K562 (cell line): ENCODE results near the gene MATK. TPM values are rescaled to one million over a fixed set of nuclear protein-coding genes. Genes with fewer than 3 reads are reported as not detected.

Source experiments
- ATAC-seq: fragments of 200-7000 bp; cut with Tn5 transposase; 3 replicates; pipeline ENCODE4 v1.9.1; 2020; ENCODE audit warnings: moderate library complexity
- BruUV-seq: library from RNA; stranded (reverse); fragments of 400-500 nt; replicated peaks from 2 replicates; lab custom pipeline; 2021; lab: Mats Ljungman, UMichigan
- CTCF ChIA-PET: fragments of 300-600 bp; formaldehyde crosslinking; extraction: SDS; loops from one replicate; lab custom pipeline; 2021; ENCODE audit warnings: low intra/inter-chr PET ratio; lab: Yijun Ruan, JAX
- POLR2A ChIA-PET: fragments of 300-600, 350-650 bp; sonication (Branson Sonifier 250); formaldehyde crosslinking; extraction: SDS; loops from one replicate; lab custom pipeline; 2021; ENCODE audit warnings: antibody characterized with exemption, inconsistent platforms; lab: Yijun Ruan, JAX
- DNase-seq, 4 experiments: peaks; one replicate each; pipeline versions ENCODE4 v3.0.0 to v3.0.0-alpha.2; 2011 to 2018; ENCODE audit warnings: low spot score in 3 of 4, mixed read lengths in 3 of 4; ENCODE audit errors: extremely low read depth in 1 of 4
- FAIRE-seq: peaks from 2 replicates; lab custom pipeline; 2011; peaks lifted over from hg19 to GRCh38; lab: Jason Lieb, UNC
- H2AFZ ChIP-seq: 2 replicates; pipeline ENCODE4 v1.6.0; 2011; ENCODE audit warnings: low read depth, low read length, control low read depth, inconsistent platforms
- H3K27ac ChIP-seq: fragments of 200-600 bp; 3 replicates; pipeline ENCODE4 v1.8.0; 2011; ENCODE audit warnings: low read depth, mild to moderate bottlenecking, control low read depth, inconsistent platforms, low read length, moderate library complexity, mixed read lengths; ENCODE audit errors: extremely low read depth
- H3K27me3 ChIP-seq, 2 experiments: fragments of 300-600 bp in 1 of 2; 2 replicates in 1 of 2; 3 replicates in 1 of 2; pipeline versions ENCODE4 v1.6.0 to v1.8.0; 2011; ENCODE audit warnings: inconsistent platforms in 2 of 2, low read length in 2 of 2, mild to moderate bottlenecking in 1 of 2, mixed read lengths in 1 of 2, moderate library complexity in 1 of 2; ENCODE audit not compliant: control insufficient read depth in 2 of 2, insufficient read depth in 2 of 2
- H3K36me3 ChIP-seq: fragments of 300-600 bp; 3 replicates; pipeline ENCODE4 v1.8.0; 2011; ENCODE audit warnings: mild to moderate bottlenecking, low read length, inconsistent platforms; ENCODE audit not compliant: control insufficient read depth, insufficient read depth
- H3K4me1 ChIP-seq, 2 experiments: fragments of 200-600 bp in 1 of 2; replicated peaks in 1 of 2; 2 replicates in 1 of 2; 3 replicates in 1 of 2; pipeline versions ENCODE4 v1.5.1 to v1.8.0; 2011; ENCODE audit warnings: inconsistent platforms in 2 of 2, low read length in 2 of 2, mild to moderate bottlenecking in 1 of 2, mixed read lengths in 1 of 2, moderate library complexity in 1 of 2; ENCODE audit not compliant: control insufficient read depth in 2 of 2, insufficient read depth in 2 of 2
- H3K4me2 ChIP-seq: 2 replicates; pipeline ENCODE4 v1.6.1; 2011; ENCODE audit warnings: low read length, control low read depth, inconsistent platforms, mixed read lengths; ENCODE audit not compliant: insufficient read depth
- H3K4me3 ChIP-seq: fragments of 200-600 bp; sonication (generic), shearing (Covaris generic); 2 replicates; pipeline ENCODE4 v1.5.1; 2016; ENCODE audit warnings: control low read depth, inconsistent platforms
- H3K79me2 ChIP-seq: fragments of 200-600 bp; 3 replicates; pipeline ENCODE4 v1.8.0; 2011; ENCODE audit warnings: low read length, inconsistent platforms; ENCODE audit not compliant: control insufficient read depth, insufficient read depth
- H3K9ac ChIP-seq, 2 experiments: 2 replicates each; pipeline versions ENCODE4 v1.6.0 to v1.6.1; 2011; ENCODE audit warnings: low read depth in 2 of 2, low read length in 2 of 2, control low read depth in 1 of 2, inconsistent platforms in 1 of 2, mild to moderate bottlenecking in 1 of 2, mixed read lengths in 1 of 2; ENCODE audit not compliant: insufficient read depth in 1 of 2
- H3K9me1 ChIP-seq: one replicate; pipeline ENCODE4 v1.6.0; 2011; ENCODE audit warnings: inconsistent platforms, mild to moderate bottlenecking, low read length, moderate library complexity; ENCODE audit not compliant: control insufficient read depth, insufficient read depth
- H3K9me3 ChIP-seq: replicated peaks from 2 replicates; pipeline ENCODE4 v1.5.1; 2011; ENCODE audit warnings: low read depth, low read length, inconsistent platforms; ENCODE audit not compliant: control insufficient read depth, insufficient read depth
- H4K20me1 ChIP-seq: replicated peaks from 2 replicates; pipeline ENCODE4 v1.6.1; 2011; ENCODE audit warnings: low read length, inconsistent platforms, mixed read lengths; ENCODE audit not compliant: control insufficient read depth, insufficient read depth
- ETV5 ChIP-seq: sonication (generic); formaldehyde crosslinking; IDR thresholded peaks from 2 replicates; pipeline ENCODE4 v1.4.0; 2020; ENCODE audit warnings: low read depth, mild to moderate bottlenecking, missing genetic modification reagents
- FOXK2 ChIP-seq, 2 experiments: fragments of 450-650 bp; IDR thresholded peaks in 1 of 2; conservative IDR thresholded peaks in 1 of 2; 2 replicates each; pipeline ENCODE4 v1.6.1; 2016; ENCODE audit warnings: low read depth in 2 of 2, mild to moderate bottlenecking in 1 of 2
- IFI16 ChIP-seq: fragments of 250-450 bp; sonication (Bioruptor Pico); IDR thresholded peaks from 2 replicates; pipeline ENCODE4 v2.1.2; 2022; ENCODE audit warnings: mild to moderate bottlenecking, inconsistent platforms
- KLF6 ChIP-seq: fragments of 250-450 bp; sonication (Bioruptor Pico); IDR thresholded peaks from 2 replicates; pipeline ENCODE4 v1.4.0; 2020; ENCODE audit warnings: mild to moderate bottlenecking, moderate library complexity, borderline replicate concordance
- MAZ ChIP-seq, 2 experiments: fragments of 450-650 bp in 1 of 2; sonication (generic) in 1 of 2; formaldehyde crosslinking; IDR thresholded peaks in 1 of 2; conservative IDR thresholded peaks in 1 of 2; 2 replicates each; pipeline versions ENCODE4 v1.4.0 to v1.5.0; 2020; ENCODE audit warnings: mild to moderate bottlenecking in 1 of 2, missing genetic modification reagents in 1 of 2
- TARDBP ChIP-seq: fragments of 450-650 bp; IDR thresholded peaks from 2 replicates; pipeline ENCODE4 v1.6.1; 2016
- TGIF2 ChIP-seq: sonication (generic); formaldehyde crosslinking; IDR thresholded peaks from 2 replicates; pipeline ENCODE4 v1.8.1; 2022; ENCODE audit warnings: mild to moderate bottlenecking, missing genetic modification reagents, moderate library complexity
- U2AF2 ChIP-seq: fragments of 200-400 bp; formaldehyde crosslinking; optimal IDR thresholded peaks from 2 replicates; pipeline ENCODE3; 2017; ENCODE audit warnings: low read depth, mild to moderate bottlenecking, low read length
- ZNF140 ChIP-seq: fragments of 250-450 bp; sonication (Bioruptor Pico); IDR thresholded peaks from 2 replicates; pipeline ENCODE4 v1.8.0; 2021; ENCODE audit warnings: moderate library complexity, mild to moderate bottlenecking, inconsistent platforms
- ZNF785 ChIP-seq: fragments of 250-450 bp; sonication (Bioruptor Pico); IDR thresholded peaks from 2 replicates; pipeline ENCODE4 v1.4.0; 2020; ENCODE audit warnings: mild to moderate bottlenecking
- WGBS: fragments of 100-300 bp; shearing (Covaris generic); methylation state at CpG from one replicate; pipeline ENCODE4 v1.1.6; 2016; ENCODE audit warnings: low coverage, mixed read lengths; ENCODE audit not compliant: insufficient coverage; ENCODE audit errors: missing lambda C conversion rate; 5-methylcytosine and 5-hydroxymethylcytosine counted together
- in situ Hi-C: fragments of 300-500 bp; cut with MboI; formaldehyde crosslinking; loops from 4 replicates; pipeline ENCODE4 v1.15.0; 2018; ENCODE audit warnings: inconsistent platforms, mixed read lengths
- intact Hi-C: fragments of 100-400 bp; cut with micrococcal nuclease; formaldehyde crosslinking; loops from 2 replicates; pipeline ENCODE4 v1.14.2; 2022
- polyA plus RNA-seq, 8 experiments: library from polyadenylated mRNA; depleted of rRNA in 4 of 8; stranded (reverse) in 5 of 8; unstranded in 3 of 8; fragments of >200 nt; fragmentation: Nextera tagmentation in 2 of 8; fragmentation: Illumina TruSeq in 1 of 8; extraction: Ambion mirVana in 2 of 8; extraction: Trizol in 1 of 8; gene quantifications; 2 replicates each; pipeline versions ENCODE4 v1.2.1 to v1.2.3, GENCODE V29; 2011 to 2014; ENCODE audit warnings: inconsistent platforms in 1 of 8, missing spikeins in 1 of 8
- total RNA-seq, 7 experiments: library from RNA; depleted of rRNA in 6 of 7; stranded (reverse); fragments of >200 nt in 6 of 7; fragmentation: Illumina TruSeq in 2 of 7; extraction: Trizol in 2 of 7; gene quantifications; 2 replicates each; pipeline versions ENCODE4 v1.2.1 to v1.2.3, GENCODE V29; 2011 to 2021; ENCODE audit warnings: low replicate concordance in 1 of 7
- TF ChIP-seq, protein P1 (sequence below), 3 experiments: IDR thresholded peaks in 2 of 3; conservative IDR thresholded peaks in 1 of 3; 2 replicates each; pipeline ENCODE4 v1.5.1; 2011 to 2012; ENCODE audit warnings: low read length in 3 of 3, mild to moderate bottlenecking in 3 of 3, control low read depth in 2 of 3, improper control_type of control experiment in 1 of 3, inconsistent platforms in 1 of 3, low read depth in 1 of 3, mixed read lengths in 1 of 3, moderate library complexity in 1 of 3; ENCODE audit not compliant: insufficient read depth in 2 of 3

The MATK gene
- total and polyA plus RNA-seq, 9 of the 15 experiments (the other 6 are each of a cell fraction or from before 2014, with no cell fraction given), result 0.08 to 41.5 (median 21.4) TPM

GRCh38 chr19:3753631-3754410 is 32.4 kb downstream of the MATK start:
- 90% methylated on average over 22 of the region's 51 CpGs for WGBS
- H3K27me3 ChIP-seq, result no peaks in the 10 kb centered on the region
- no peak for DNase-seq
- no peak overlapping the region for H3K4me3 ChIP-seq
- 0 out of 4 replicates have a peak overlapping the region, but pooled peaks of 1 of the 2 experiments have one; percentile 35 for H3K9ac ChIP-seq
- no peak overlapping the region for H3K27ac ChIP-seq
- ATAC-seq, result no peak
- FAIRE-seq, result no peak
- H4K20me1 ChIP-seq, result no peaks in the 10 kb centered on the region
- CTCF ChIA-PET, result no interaction called here
- no peaks in the 10 kb centered on the region for H3K9me1 ChIP-seq
- H3K9me3 ChIP-seq, result no peaks in the 10 kb centered on the region
- no TSS peak for BruUV-seq
- H3K4me1 ChIP-seq, result peaks cover 0 to 10% of the 10 kb centered on the region in 2 experiments; a peak in 1 of 5 replicates
- H3K79me2 ChIP-seq, result no peaks in the 10 kb centered on the region
- H3K36me3 ChIP-seq, result peaks cover 21% of the 10 kb centered on the region; the same call in 1 of the 3 replicates
- no peak overlapping the region for H2AFZ ChIP-seq
- H3K4me2 ChIP-seq, result no peak overlapping the region
- in situ Hi-C loops (no loop called here), intact Hi-C loops (no loop called here)
- POLR2A ChIA-PET, result interaction anchor here (0.6 to 1.9 kb wide), 5 partner anchors 9 to 343 kb away, joined by 3 to 7 read pairs (median 4); partner anchors contain the start of gene MRPL54
- TF ChIP-seq MAZ (CRISPR knock-in tag; conservative IDR thresholded peaks at IDR 0.05 in 1 of 2, IDR thresholded peaks at IDR 0.05 in 1 of 2) (no peak), FOXK2 (conservative IDR thresholded peaks at IDR 0.05 in 1 of 2, IDR thresholded peaks at IDR 0.05 in 1 of 2; ENCODE audit: low read depth in 2 of 2) (no peak), TARDBP (no peak), U2AF2 (no peak), ZNF140 (CRISPR knock-in tag) (no peak), TGIF2 (CRISPR knock-in tag) (no peak), ZNF785 (CRISPR knock-in tag) (no peak), KLF6 (CRISPR knock-in tag) (no peak), ETV5 (CRISPR knock-in tag) (no peak), IFI16 (CRISPR knock-in tag) (no peak)
- TF ChIP-seq, protein P1, sequence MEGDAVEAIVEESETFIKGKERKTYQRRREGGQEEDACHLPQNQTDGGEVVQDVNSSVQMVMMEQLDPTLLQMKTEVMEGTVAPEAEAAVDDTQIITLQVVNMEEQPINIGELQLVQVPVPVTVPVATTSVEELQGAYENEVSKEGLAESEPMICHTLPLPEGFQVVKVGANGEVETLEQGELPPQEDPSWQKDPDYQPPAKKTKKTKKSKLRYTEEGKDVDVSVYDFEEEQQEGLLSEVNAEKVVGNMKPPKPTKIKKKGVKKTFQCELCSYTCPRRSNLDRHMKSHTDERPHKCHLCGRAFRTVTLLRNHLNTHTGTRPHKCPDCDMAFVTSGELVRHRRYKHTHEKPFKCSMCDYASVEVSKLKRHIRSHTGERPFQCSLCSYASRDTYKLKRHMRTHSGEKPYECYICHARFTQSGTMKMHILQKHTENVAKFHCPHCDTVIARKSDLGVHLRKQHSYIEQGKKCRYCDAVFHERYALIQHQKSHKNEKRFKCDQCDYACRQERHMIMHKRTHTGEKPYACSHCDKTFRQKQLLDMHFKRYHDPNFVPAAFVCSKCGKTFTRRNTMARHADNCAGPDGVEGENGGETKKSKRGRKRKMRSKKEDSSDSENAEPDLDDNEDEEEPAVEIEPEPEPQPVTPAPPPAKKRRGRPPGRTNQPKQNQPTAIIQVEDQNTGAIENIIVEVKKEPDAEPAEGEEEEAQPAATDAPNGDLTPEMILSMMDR (IDR thresholded peaks at IDR 0.05 in 2 of 3, conservative IDR thresholded peaks at IDR 0.05 in 1 of 3; ENCODE audit: insufficient read depth in 2 of 3, low read depth in 1 of 3, low read length in 3 of 3), result no peak
